GM12892 (cell line): Measurements from ENCODE around the gene TSC1.

ENCODE experiments used
- POLR2A ChIP-seq: IDR thresholded peaks from 2 replicates; pipeline ENCODE4 v1.6.1; 2011; ENCODE audit warnings: low read depth, low read length, control low read depth
- TAF1 ChIP-seq: IDR thresholded peaks from 2 replicates; pipeline ENCODE4 v1.6.1; 2011; ENCODE audit warnings: low read depth, mild to moderate bottlenecking, control low read depth, low read length, borderline replicate concordance

GRCh38 chr9:132970324-132971062, 26.1 kb upstream of the TSC1 start:
- no peak for TF ChIP-seq POLR2A
- TF ChIP-seq TAF1: 0 out of 2 replicates have a peak, but pooled peaks have one; percentile 16
